Measurements from ENCODE around the gene LIN28B. TPM values are rescaled to one million over a fixed set of nuclear protein-coding genes. Genes with fewer than 3 reads are reported as not detected.

The LIN28B gene
- total and polyA plus RNA-seq, 4 donors: 2.8 TPM; not detected in 3

GRCh38 chr6:105095139-105095538 lies 138.2 kb downstream of the LIN28B start:
- no peaks in the 10 kb centered on the region for H3K27me3 ChIP-seq (ENCODE audit: control insufficient read depth in 4 of 4, insufficient read depth in 4 of 4, low read length in 3 of 4)
- TF ChIP-seq EGR1 (IDR thresholded peaks at IDR 0.05; ENCODE audit: low read depth in 2 of 2) (no peak), CTCF (IDR thresholded peaks at IDR 0.05; ENCODE audit: low read depth, low read length, missing input control) (no peak)

GRCh38 chr6:105097288-105097687 lies 140.4 kb downstream of the LIN28B start:
- no peak for DNase-seq (ENCODE audit: low spot score)
- Histone ChIP-seq H3K4me1 (ENCODE audit: control insufficient read depth in 4 of 4, insufficient read depth in 4 of 4, low read length in 3 of 4) (no peaks in the 10 kb centered on the region), H3K4me3 (ENCODE audit: low read depth in 1 of 3, low read length in 3 of 3) (no peak overlapping the region), H3K9me3 (ENCODE audit: control insufficient read depth in 4 of 4, low read length in 3 of 4) (no peaks in the 10 kb centered on the region), H3K27me3 (ENCODE audit: control insufficient read depth in 4 of 4, insufficient read depth in 4 of 4, low read length in 3 of 4) (no peaks in the 10 kb centered on the region), H3K9ac (ENCODE audit: low read depth in 1 of 2, low read length in 2 of 2) (no peak overlapping the region), H3K27ac (ENCODE audit: low read depth in 1 of 2, low read length in 2 of 2) (no peak overlapping the region), H3K36me3 (ENCODE audit: control insufficient read depth in 4 of 4, insufficient read depth in 3 of 4, low read depth in 1 of 4, low read length in 3 of 4) (no peaks in the 10 kb centered on the region)
- WGBS: 82% methylated on average over 8 of the region's 8 CpGs
- TF ChIP-seq REST (IDR thresholded peaks at IDR 0.05) (no peak), TAF1 (conservative IDR thresholded peaks at IDR 0.05) (no peak), ATF3 (IDR thresholded peaks at IDR 0.05) (no peak), NR2F2 (IDR thresholded peaks at IDR 0.05) (no peak), MAX (IDR thresholded peaks at IDR 0.05) (no peak), RAD21 (IDR thresholded peaks at IDR 0.05) (no peak), HNF4A (conservative IDR thresholded peaks at IDR 0.05) (no peak), YY1 (IDR thresholded peaks at IDR 0.05) (no peak), RXRA (IDR thresholded peaks at IDR 0.05) (no peak)

More at GRCh38 chr6:105095139-105095538, 138.2 kb downstream of the LIN28B start:
- no peaks in the 10 kb centered on the region for H3K9me3 ChIP-seq (ENCODE audit: control insufficient read depth in 4 of 4, low read length in 3 of 4)
- H3K27ac ChIP-seq (ENCODE audit: low read depth in 1 of 2, low read length in 2 of 2): no peak overlapping the region
- H3K9ac ChIP-seq (ENCODE audit: low read depth in 1 of 2, low read length in 2 of 2): no peak overlapping the region
- no peaks in the 10 kb centered on the region for H3K36me3 ChIP-seq (ENCODE audit: control insufficient read depth in 4 of 4, insufficient read depth in 3 of 4, low read depth in 1 of 4, low read length in 3 of 4)
- DNase-seq (ENCODE audit: low spot score): no peak
- WGBS: 94% methylated on average over 3 of the region's 3 CpGs
- no peaks in the 10 kb centered on the region for H3K4me1 ChIP-seq (ENCODE audit: control insufficient read depth in 4 of 4, insufficient read depth in 4 of 4, low read length in 3 of 4)
- no peak overlapping the region for H3K4me3 ChIP-seq (ENCODE audit: low read depth in 1 of 3, low read length in 3 of 3)

- WGBS: 90% methylated on average over 7 of the region's 7 CpGs
- DNase-seq (ENCODE audit: low spot score): no peak
- Histone ChIP-seq H3K27me3 (ENCODE audit: control insufficient read depth in 4 of 4, insufficient read depth in 4 of 4, low read length in 3 of 4) (no peaks in the 10 kb centered on the region), H3K9ac (ENCODE audit: low read depth in 1 of 2, low read length in 2 of 2) (no peak overlapping the region), H3K4me3 (ENCODE audit: low read depth in 1 of 3, low read length in 3 of 3) (no peak overlapping the region), H3K27ac (ENCODE audit: low read depth in 1 of 2, low read length in 2 of 2) (no peak overlapping the region), H3K4me1 (ENCODE audit: control insufficient read depth in 4 of 4, insufficient read depth in 4 of 4, low read length in 3 of 4) (no peaks in the 10 kb centered on the region), H3K36me3 (ENCODE audit: control insufficient read depth in 4 of 4, insufficient read depth in 3 of 4, low read depth in 1 of 4, low read length in 3 of 4) (no peaks in the 10 kb centered on the region), H3K9me3 (ENCODE audit: control insufficient read depth in 4 of 4, low read length in 3 of 4) (no peaks in the 10 kb centered on the region)
- no peak for TF ChIP-seq REST (IDR thresholded peaks at IDR 0.05)
- TF ChIP-seq HNF4A (conservative IDR thresholded peaks at IDR 0.05): no peak
- TF ChIP-seq FOXA2 (IDR thresholded peaks at IDR 0.05): no peak
- no peak for TF ChIP-seq YY1 (IDR thresholded peaks at IDR 0.05)
- TF ChIP-seq ZBTB33 (IDR thresholded peaks at IDR 0.05): no peak
- no peak for TF ChIP-seq TAF1 (conservative IDR thresholded peaks at IDR 0.05)
- TF ChIP-seq FOXA1 (IDR thresholded peaks at IDR 0.05): no peak
- no peak for TF ChIP-seq GABPA (IDR thresholded peaks at IDR 0.05 in 1 of 2, conservative IDR thresholded peaks at IDR 0.05 in 1 of 2)
- no peak for TF ChIP-seq JUND (IDR thresholded peaks at IDR 0.05)
Measured at GRCh38 chr6:105099371-105099770, 142.5 kb downstream of the LIN28B start.
